Measurements from ENCODE around the gene ZNF462.

DNA sequence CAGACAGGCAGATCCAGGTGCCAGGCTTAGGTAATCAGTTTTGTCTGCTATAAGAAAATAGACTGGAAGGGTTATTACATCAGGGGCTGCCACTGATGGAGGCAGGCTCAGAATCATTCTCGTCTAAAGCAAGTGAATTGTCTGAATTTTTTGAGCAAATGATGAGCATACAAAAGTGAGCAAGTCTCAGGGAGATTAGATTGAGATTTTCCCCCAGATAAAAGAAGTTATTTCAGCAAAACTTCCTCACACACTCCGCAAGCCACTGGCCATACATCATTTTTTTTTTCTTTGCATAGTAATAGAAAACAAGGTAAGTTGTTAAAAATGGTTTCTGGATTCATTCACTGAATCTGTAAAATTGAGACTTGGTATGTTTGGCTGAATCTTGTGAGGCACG is 52.9 kb downstream of the ZNF462 start:
- TF ChIP-seq CTCF (IDR thresholded peaks at IDR 0.05), result no peak
- TF ChIP-seq POLR2A (IDR thresholded peaks at IDR 0.05), result no peak
